HG02970 (cell line): Measurements from ENCODE around the gene DUS3L.

Experiments
- ATAC-seq: cut with Tn5 transposase; IDR thresholded peaks from one replicate; pipeline ENCODE4 v1.9.1; 2021; ENCODE audit warnings: mild to moderate bottlenecking, moderate library complexity, moderate number of reproducible peaks; ENCODE audit not compliant: unreplicated experiment, low FRiP score

DUS3L gene

GRCh38 chr19:5822181-5822844 is 31.4 kb upstream of the DUS3L start:
- no peak for ATAC-seq

GRCh38 chr19:5821521-5822180 is 30.7 kb upstream of the DUS3L start:
- no peak for ATAC-seq

GRCh38 chr19:5820785-5821184 is 29.8 kb upstream of the DUS3L start:
- ATAC-seq: no peak

- no peak for ATAC-seq
Measured at GRCh38 chr19:5818594-5818993, 27.6 kb upstream of the DUS3L start.

- ATAC-seq: no peak
Measured at GRCh38 chr19:5817218-5817617, 26.3 kb upstream of the DUS3L start.

GRCh38 chr19:5814852-5815246 is 23.9 kb upstream of the DUS3L start:
- ATAC-seq: no peak

- no peak for ATAC-seq
Measured at GRCh38 chr19:5814123-5814851, 23.3 kb upstream of the DUS3L start.

GRCh38 chr19:5811117-5811516 is 20.2 kb upstream of the DUS3L start:
- no peak for ATAC-seq

- no peak for ATAC-seq
Measured at GRCh38 chr19:5809469-5809868, 18.5 kb upstream of the DUS3L start.

GRCh38 chr19:5809053-5809452 is 18.1 kb upstream of the DUS3L start:
- ATAC-seq: no peak

- ATAC-seq: no peak
Measured at GRCh38 chr19:5808120-5808816, 17.3 kb upstream of the DUS3L start.

GRCh38 chr19:5806905-5807304 is 15.9 kb upstream of the DUS3L start:
- no peak for ATAC-seq

- ATAC-seq: no peak
Measured at GRCh38 chr19:5806133-5806489, 15.1 kb upstream of the DUS3L start.

GRCh38 chr19:5805462-5806132 is 14.6 kb upstream of the DUS3L start:
- no peak for ATAC-seq

GRCh38 chr19:5804516-5805461 is 13.8 kb upstream of the DUS3L start, which contains the start of gene NRTN:
Gene NRTN (plus strand): TSS chr19:5805067. CDS start chr19:5824166, 19,099 bp downstream.
- no peak for ATAC-seq

- peak; percentile 52 for ATAC-seq
Measured at GRCh38 chr19:5803752-5804515, 13.0 kb upstream of the DUS3L start.

GRCh38 chr19:5803441-5803751 is 12.4 kb upstream of the DUS3L start:
- no peak for ATAC-seq

GRCh38 chr19:5801796-5802619 is 11.0 kb upstream of the DUS3L start:
- no peak for ATAC-seq
